Stimulated activated CD4-positive, alpha-beta T cell treated with anti-CD3 and anti-CD28 coated beads, Interleukin-1b, Interleukin-23, amount 100 ng/mL, for 24 hours (primary cell): ENCODE results near the gene EPHB2.

ENCODE experiments used
- DNase-seq, 4 experiments: peaks; one replicate each; pipeline ENCODE4 v3.0.0-alpha.2; 2020; ENCODE audit warnings: low read depth in 4 of 4, low spot score in 1 of 4

Gene EPHB2

DNA sequence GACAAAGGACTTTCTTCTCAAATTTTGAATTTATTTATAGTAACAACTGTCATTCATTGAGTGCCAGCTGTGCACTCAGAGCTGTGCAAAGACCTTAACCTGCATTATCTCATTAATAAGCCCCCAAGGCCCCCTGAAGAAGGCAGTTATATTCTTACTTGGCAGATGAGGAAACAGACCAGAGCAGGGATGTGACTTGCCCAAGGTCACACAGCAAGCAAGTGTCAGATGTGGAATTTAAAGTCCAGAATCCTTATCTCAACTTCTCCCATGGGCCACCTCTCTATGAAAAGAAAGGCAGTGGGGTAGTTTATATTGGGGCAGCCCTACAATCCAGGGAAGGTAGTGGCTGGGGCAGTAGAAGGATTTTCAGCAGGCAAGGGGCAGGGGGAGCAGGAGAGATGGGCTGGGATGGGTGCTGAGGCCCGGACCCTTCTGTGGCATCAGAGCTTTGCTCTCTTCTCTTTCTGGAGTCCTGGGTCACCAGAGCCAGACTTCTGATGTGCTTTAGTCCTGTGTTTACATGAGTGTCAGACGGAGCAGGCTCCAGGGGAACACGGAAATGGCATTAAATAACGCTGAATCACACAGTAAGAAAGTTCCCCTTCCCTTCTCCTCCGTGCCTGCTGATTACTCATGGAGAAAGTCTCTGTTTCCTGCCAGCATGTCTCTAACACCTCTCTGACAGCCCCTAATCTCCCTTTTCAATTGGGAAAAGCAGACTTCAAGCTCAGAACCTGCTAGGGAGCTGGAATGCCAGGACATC is 39.5 kb downstream of the EPHB2 start:
- no peak for DNase-seq

- DNase-seq = no peak
Observed at GRCh38 chr1:22750685-22751051, 40.0 kb downstream of the EPHB2 start.

DNA sequence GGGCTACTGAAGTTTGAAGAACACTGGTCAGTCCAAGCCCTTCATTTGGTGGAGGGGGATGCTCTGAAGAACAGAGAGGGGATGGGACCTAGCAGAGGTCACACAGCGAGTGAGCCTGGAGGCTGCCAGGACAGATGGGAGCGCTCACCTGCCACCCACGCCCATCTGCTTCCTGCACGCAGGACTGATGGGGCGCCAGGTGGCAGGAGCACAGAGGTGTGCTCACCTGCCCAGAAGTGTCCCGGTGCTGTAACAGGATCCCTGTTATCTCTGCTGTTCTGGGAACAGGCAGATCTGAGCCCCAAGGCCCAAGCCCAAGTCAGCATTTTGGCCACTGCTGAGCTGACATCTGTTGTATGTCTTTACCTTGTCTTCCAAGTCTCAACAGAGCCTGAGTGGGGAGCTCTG is 40.5 kb downstream of the EPHB2 start:
- DNase-seq = no peak

DNA sequence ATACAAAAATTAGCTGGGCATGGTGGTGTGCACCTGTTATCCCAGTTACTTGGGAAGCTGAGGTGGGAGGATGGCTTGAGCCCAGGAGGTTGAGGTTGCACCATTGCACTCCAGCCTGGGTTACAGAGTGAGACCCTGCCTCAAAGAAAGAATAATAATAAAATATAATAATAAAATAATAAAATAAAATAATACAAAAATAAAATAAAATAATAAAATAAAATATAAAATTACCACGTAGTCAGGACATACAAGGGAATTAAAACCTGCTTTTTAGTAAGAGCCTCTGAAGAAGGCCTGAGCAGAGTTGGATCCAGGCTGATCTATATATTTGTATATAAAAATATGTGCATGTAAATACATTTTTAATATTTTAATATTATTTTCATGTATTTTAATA is 41.7 kb downstream of the EPHB2 start:
- no peak for DNase-seq

GRCh38 chr1:22753481-22753971 is 42.9 kb downstream of the EPHB2 start:
- no peak for DNase-seq

DNA sequence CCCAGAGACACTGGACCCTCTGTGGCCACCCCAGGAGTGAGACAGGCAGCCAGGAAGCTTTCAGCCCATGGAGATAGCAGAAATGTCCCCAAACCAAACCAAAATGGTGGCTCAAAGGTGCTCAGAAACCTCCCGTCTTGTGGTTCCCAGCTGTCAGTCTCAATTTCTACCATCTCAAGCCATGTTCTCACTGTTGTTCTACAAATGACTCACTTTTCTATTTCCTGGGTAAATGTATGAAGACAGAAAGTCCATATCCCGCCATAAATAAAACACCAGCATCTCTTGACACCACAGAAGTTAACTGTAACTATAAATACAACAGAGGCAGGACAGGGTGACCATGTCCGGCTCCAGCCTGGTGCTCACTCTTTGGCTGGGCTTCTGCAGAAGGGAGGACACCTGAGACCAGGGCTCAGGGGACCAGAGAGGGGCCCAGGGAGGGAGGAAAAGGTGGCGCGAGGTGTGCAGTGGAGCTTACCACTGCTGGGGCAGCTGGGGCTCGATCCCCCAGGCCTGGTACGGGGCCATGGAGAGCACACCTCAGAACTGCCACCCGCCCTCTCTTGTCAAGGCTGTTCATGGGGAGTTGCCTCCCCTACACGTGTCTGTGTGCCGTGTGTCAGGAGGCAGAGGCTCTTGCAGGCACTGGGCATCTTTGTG is 43.6 kb downstream of the EPHB2 start:
- no peak for DNase-seq

GRCh38 chr1:22754824-22755223 is 44.2 kb downstream of the EPHB2 start:
- DNase-seq = no peak

GRCh38 chr1:22755641-22756040 is 45.0 kb downstream of the EPHB2 start:
- no peak for DNase-seq

- DNase-seq = no peak
Observed at GRCh38 chr1:22756125-22756735, 45.6 kb downstream of the EPHB2 start.

GRCh38 chr1:22760455-22760854 is 49.8 kb downstream of the EPHB2 start:
- no peak for DNase-seq

- no peak for DNase-seq
Observed at GRCh38 chr1:22761101-22761500, 50.5 kb downstream of the EPHB2 start.

DNA sequence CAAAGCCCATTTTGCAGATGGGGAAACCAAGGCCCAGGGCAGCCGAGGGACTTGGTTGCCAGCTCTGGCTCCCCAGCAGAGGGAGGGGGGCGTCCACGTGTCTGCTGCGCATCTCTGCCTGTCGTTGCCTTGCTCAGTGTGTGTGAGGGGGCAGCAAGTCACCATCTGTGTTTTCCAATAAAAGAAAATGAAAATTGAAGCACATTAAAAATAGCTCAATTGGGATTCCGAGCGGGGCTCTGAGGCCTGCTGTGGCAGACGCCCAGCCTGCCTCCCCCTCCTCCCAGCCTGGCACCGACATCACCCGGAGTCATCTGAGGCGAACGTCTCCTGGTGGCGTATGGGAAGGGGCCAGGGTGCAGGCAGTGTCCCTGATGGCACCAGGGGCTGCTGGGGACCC is 51.2 kb downstream of the EPHB2 start:
- DNase-seq = no peak

GRCh38 chr1:22763487-22764200 is 53.0 kb downstream of the EPHB2 start:
- no peak for DNase-seq

DNA sequence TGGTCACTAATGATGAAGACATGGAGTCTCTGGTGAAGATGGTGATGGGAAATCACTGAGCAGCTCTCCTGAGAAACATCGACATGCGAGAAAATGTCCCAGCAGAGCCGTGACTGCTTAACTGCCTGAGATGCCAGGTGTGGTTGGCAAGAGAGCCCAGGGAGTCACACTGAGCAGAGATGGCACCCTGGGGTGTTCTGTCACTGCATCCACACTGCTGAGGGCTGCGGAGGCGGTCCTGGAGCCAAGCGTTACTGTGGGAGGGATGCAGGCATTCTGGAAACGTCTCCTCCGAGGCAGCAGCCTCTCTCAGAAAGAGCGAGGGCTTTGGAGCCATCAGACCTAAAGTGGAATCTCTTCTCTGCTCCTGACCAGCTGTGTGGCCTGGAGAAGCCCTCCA is 57.2 kb downstream of the EPHB2 start:
- no peak for DNase-seq

- no peak for DNase-seq
Observed at GRCh38 chr1:22769932-22770331, 59.3 kb downstream of the EPHB2 start.

GRCh38 chr1:22772014-22772413 is 61.4 kb downstream of the EPHB2 start:
- no peak for DNase-seq

DNA sequence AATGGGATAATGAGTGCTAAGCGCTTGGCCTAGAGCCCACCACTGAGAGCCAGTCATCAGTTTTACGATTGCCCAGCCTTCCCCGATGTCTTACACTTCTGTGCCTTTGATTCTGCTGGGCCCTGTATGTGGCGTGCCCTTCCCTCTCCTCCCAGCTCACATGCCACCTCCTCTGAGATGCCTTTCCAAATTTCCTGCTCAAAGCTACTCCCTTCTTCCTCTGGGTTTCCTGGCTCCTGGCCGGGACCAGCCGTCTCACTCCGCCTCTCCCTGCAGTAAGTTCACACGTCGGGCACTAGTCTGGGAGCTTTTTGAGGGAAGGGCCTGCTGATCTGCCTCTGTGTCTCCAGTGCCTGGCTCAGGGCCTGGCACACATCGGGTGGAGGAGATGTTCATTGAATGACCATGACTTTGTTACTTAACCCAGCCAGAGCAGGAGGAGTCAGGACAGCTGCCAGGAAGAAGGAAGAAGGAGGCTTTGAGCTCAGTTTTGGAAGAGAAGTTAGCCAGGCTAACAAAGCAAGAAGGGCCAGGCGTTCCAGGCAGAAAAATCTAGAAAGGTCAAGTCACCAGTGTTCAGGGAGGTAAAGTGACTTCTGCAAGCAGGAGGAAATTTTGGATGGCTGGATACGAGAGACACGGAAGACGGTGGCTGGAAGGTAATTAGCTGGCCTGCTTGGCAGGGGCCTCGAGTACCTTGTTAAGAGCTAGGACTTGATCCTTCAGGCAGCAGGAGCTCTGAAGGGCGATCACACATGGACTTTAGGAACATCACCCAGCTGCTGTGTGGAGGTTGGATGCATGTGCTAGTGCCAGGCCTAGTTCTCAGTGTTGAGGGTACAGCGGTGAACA is 63.6 kb downstream of the EPHB2 start:
- DNase-seq = no peak

GRCh38 chr1:22774833-22775182 is 64.2 kb downstream of the EPHB2 start:
- no peak for DNase-seq

DNA sequence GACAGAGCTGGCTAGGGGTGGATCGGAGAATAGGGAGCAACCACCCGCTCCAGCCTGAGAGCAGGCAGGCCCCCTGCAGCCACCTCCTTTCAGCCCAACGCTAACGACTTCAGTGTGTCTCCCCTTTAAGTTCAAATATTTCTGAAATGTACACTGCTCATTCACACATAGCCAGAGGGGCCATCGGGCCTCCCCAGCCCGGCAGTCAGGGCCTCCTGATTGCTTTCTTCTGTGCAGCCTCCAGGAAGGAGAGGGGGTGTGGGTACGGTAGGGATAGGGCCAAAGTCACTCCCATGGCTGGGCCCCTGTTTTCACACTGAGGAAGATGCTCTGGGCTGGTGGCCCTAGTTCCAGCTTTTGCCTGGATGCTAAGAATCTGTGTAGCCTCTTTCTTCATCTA is 64.8 kb downstream of the EPHB2 start:
- DNase-seq = no peak

DNA sequence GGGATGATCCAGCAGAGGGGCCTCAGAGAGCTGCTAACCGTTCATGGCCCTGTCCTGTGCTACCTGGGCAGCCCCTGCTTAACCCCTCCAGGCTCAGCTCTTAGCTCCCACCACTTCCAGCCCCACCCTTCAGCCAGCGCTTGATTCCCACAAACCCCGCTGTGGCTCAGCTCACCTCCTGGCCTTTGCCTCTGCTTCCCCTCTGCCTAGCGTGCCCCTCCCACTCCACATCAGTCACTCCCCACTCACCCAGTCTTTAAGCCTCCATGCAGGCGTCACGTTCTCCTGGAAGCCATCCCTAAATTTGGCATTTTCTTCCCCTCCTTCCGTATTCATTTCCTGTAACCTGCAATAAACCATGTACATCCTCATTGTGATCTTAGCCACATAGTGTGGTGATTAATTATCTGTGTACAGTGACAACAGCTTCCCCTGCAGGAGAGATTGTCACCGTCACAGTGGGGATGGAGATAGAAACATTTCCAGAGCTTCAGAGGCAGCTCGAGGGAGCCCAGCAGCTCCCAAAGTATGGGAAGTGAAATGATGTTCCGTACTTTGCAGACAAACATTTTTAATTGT is 65.5 kb downstream of the EPHB2 start:
- no peak for DNase-seq
